Neural progenitor cell (in vitro differentiated cells): ENCODE measurements around the gene KIFC3.

Source experiments
- CTCF ChIP-seq: fragments of 200-600 bp; sonication (generic); IDR thresholded peaks from 2 replicates; pipeline ENCODE4 v1.5.1; 2017; ENCODE audit warnings: antibody characterized with exemption, mild to moderate bottlenecking
- EZH2 ChIP-seq: fragments of 200-600 bp; sonication (generic); IDR thresholded peaks from 2 replicates; pipeline ENCODE4 v1.6.1; 2017; ENCODE audit warnings: antibody characterized with exemption, mild to moderate bottlenecking, moderate library complexity
- EZH2phosphoT487 ChIP-seq: fragments of 200-600 bp; sonication (generic); IDR thresholded peaks from 2 replicates; pipeline ENCODE4 v1.6.1; 2017; ENCODE audit warnings: antibody characterized with exemption

- TF ChIP-seq CTCF (no peak), EZH2 (no peak), EZH2phosphoT487 (no peak)
These were observed 76.3 kb downstream of the KIFC3 start for GRCh38 chr16:57725976-57726375.
